HCT116 (cell line): ENCODE measurements around the gene ZNF836. TPM values are rescaled to one million over a fixed set of nuclear protein-coding genes. Genes with fewer than 3 reads are reported as not detected.

Experiments
- ATAC-seq: fragments of 200-7000 bp; cut with Tn5 transposase; 2 replicates; pipeline ENCODE4 v1.9.1; 2020; ENCODE audit warnings: mild to moderate bottlenecking, moderate library complexity
- BruUV-seq: library from RNA; stranded (reverse); fragments of 400-500 nt; replicated peaks from 2 replicates; lab custom pipeline; 2021; lab: Mats Ljungman, UMichigan
- CTCF ChIA-PET: fragments of 300-600 bp; sonication (Branson Sonifier 250); formaldehyde crosslinking; loops from one replicate; lab custom pipeline; 2021; ENCODE audit warnings: antibody characterized with exemption; lab: Charles Lee
- POLR2A ChIA-PET: fragments of 300-600, 350-600 bp; sonication (Branson Sonifier 250); formaldehyde crosslinking; loops from one replicate; lab custom pipeline; 2021; ENCODE audit warnings: antibody characterized with exemption; lab: Charles Lee
- RAD21 ChIA-PET, 2 experiments: fragments of 300-600 bp; sonication (Branson Sonifier 250); formaldehyde crosslinking; loops; one replicate each; lab custom pipeline; 2023; ENCODE audit warnings: low total read pairs in 2 of 2; ENCODE audit not compliant: uncharacterized antibody in 2 of 2, unreplicated experiment in 2 of 2, low non-redundant PET in 1 of 2; lab: Charles Lee
- DNase-seq: peaks from one replicate; pipeline ENCODE4 v3.0.0-alpha.2; 2010; ENCODE audit warnings: low read depth, low spot score
- H2AFZ ChIP-seq: fragments of 200-600 bp; shearing (Covaris generic), sonication (generic); 2 replicates; pipeline ENCODE4 v1.6.1; 2017; ENCODE audit warnings: low read depth, mixed run types, mixed read lengths, antibody characterized with exemption, low read length; ENCODE audit not compliant: poor library complexity, severe bottlenecking
- H3K27ac ChIP-seq: 2 replicates; pipeline ENCODE4 v1.5.1; 2012; ENCODE audit warnings: low read depth, low read length
- H3K27me3 ChIP-seq: fragments of 200-600 bp; sonication (generic); 2 replicates; pipeline ENCODE4 v1.6.1; 2016; ENCODE audit warnings: mixed run types, low read length, mixed read lengths; ENCODE audit not compliant: insufficient read depth
- H3K36me3 ChIP-seq, 2 experiments: fragments of 200-500 bp in 1 of 2; fragments of 200-600 bp in 1 of 2; sonication (Bioruptor generic) in 1 of 2; sonication (generic) in 1 of 2; 2 replicates each; pipeline versions ENCODE4 v1.5.1 to v1.6.1; 2014 to 2016; ENCODE audit warnings: low read length in 2 of 2, inconsistent platforms in 1 of 2, mixed read lengths in 1 of 2, mixed run types in 1 of 2; ENCODE audit not compliant: insufficient read depth in 2 of 2, control insufficient read depth in 1 of 2
- H3K4me1 ChIP-seq, 2 experiments: fragments of 200-600 bp in 1 of 2; sonication (generic) in 1 of 2; 2 replicates each; pipeline versions ENCODE4 v1.5.1 to v1.6.1; 2012 to 2017; ENCODE audit warnings: low read length in 2 of 2, inconsistent platforms in 1 of 2, mild to moderate bottlenecking in 1 of 2, mixed read lengths in 1 of 2, mixed run types in 1 of 2, moderate library complexity in 1 of 2; ENCODE audit not compliant: insufficient read depth in 2 of 2, control insufficient read depth in 1 of 2
- H3K4me2 ChIP-seq: fragments of 200-600 bp; sonication (generic); 2 replicates; pipeline ENCODE4 v1.6.1; 2017; ENCODE audit warnings: mixed run types, low read length, mixed read lengths
- H3K4me3 ChIP-seq, 2 experiments: fragments of 200-600 bp in 1 of 2; sonication (generic) in 1 of 2; replicated peaks in 1 of 2; 2 replicates each; pipeline ENCODE4 v1.5.1; 2011 to 2016; ENCODE audit warnings: low read length in 2 of 2, control low read depth in 1 of 2, low read depth in 1 of 2, mild to moderate bottlenecking in 1 of 2, mixed read lengths in 1 of 2, mixed run types in 1 of 2
- H3K79me2 ChIP-seq: fragments of 200-600 bp; sonication (generic); 2 replicates; pipeline ENCODE4 v1.6.1; 2017; ENCODE audit warnings: mild to moderate bottlenecking, mixed run types, low read length, moderate library complexity, mixed read lengths; ENCODE audit not compliant: insufficient read depth
- H3K9ac ChIP-seq: fragments of 200-600 bp; sonication (generic); 2 replicates; pipeline ENCODE4 v1.6.1; 2016; ENCODE audit warnings: low read length, mixed read lengths
- H3K9me2 ChIP-seq: fragments of 200-600 bp; sonication (generic), shearing (Covaris generic); 2 replicates; pipeline ENCODE4 v1.6.1; 2017; ENCODE audit warnings: mixed run types, mild to moderate bottlenecking, moderate library complexity; ENCODE audit not compliant: insufficient read depth
- H3K9me3 ChIP-seq, 2 experiments: fragments of 200-500 bp in 1 of 2; fragments of 200-600 bp in 1 of 2; sonication (Bioruptor generic) in 1 of 2; sonication (generic) in 1 of 2; 2 replicates each; pipeline ENCODE4 v1.6.1; 2014 to 2017; ENCODE audit warnings: low read length in 2 of 2, mixed read lengths in 2 of 2, inconsistent platforms in 1 of 2, low read depth in 1 of 2, mild to moderate bottlenecking in 1 of 2, mixed run types in 1 of 2, moderate library complexity in 1 of 2; ENCODE audit not compliant: control insufficient read depth in 1 of 2, insufficient read depth in 1 of 2
- H4K20me1 ChIP-seq: fragments of 200-600 bp; sonication (generic), shearing (Covaris generic); 2 replicates; pipeline ENCODE4 v1.6.1; 2017; ENCODE audit warnings: mixed run types, mild to moderate bottlenecking, moderate library complexity; ENCODE audit not compliant: insufficient read depth
- CBX3 ChIP-seq: IDR thresholded peaks from 2 replicates; pipeline ENCODE4 v1.6.1; 2012; ENCODE audit warnings: low read depth
- CEBPB ChIP-seq: IDR thresholded peaks from 2 replicates; pipeline ENCODE4 v1.6.1; 2012; ENCODE audit warnings: low read depth
- CTCF ChIP-seq, 3 experiments: fragments of 200-600 bp in 1 of 3; sonication (generic) in 1 of 3; IDR thresholded peaks in 2 of 3; conservative IDR thresholded peaks in 1 of 3; 2 replicates each; pipeline ENCODE4 v1.5.1; 2012 to 2017; ENCODE audit warnings: low read depth in 2 of 3, low read length in 2 of 3, antibody characterized with exemption in 1 of 3, borderline replicate concordance in 1 of 3, control low read depth in 1 of 3, mild to moderate bottlenecking in 1 of 3, mixed read lengths in 1 of 3, mixed run types in 1 of 3, moderate library complexity in 1 of 3; ENCODE audit not compliant: insufficient read depth in 1 of 3
- MAX ChIP-seq: IDR thresholded peaks from 2 replicates; pipeline ENCODE4 v1.6.1; 2012
- POLR2A ChIP-seq: IDR thresholded peaks from 2 replicates; pipeline ENCODE4 v1.7.0; 2011; ENCODE audit warnings: borderline replicate concordance; ENCODE audit not compliant: insufficient read depth, insufficient read length; ENCODE audit errors: extremely low read depth
- POLR2AphosphoS5 ChIP-seq: IDR thresholded peaks from 2 replicates; pipeline ENCODE4 v1.6.1; 2011; ENCODE audit warnings: mild to moderate bottlenecking, low read depth, low read length, moderate library complexity
- SP1 ChIP-seq: IDR thresholded peaks from 2 replicates; pipeline ENCODE4 v1.6.1; 2012; ENCODE audit warnings: low read depth
- SRF ChIP-seq: IDR thresholded peaks from 2 replicates; pipeline ENCODE4 v1.6.1; 2012; ENCODE audit warnings: low read depth
- TCF7L2 ChIP-seq: IDR thresholded peaks from 2 replicates; pipeline ENCODE4 v1.7.0; 2011; ENCODE audit warnings: borderline replicate concordance, inconsistent platforms; ENCODE audit not compliant: insufficient read depth, insufficient read length; ENCODE audit errors: extremely low read depth
- YY1 ChIP-seq: IDR thresholded peaks from 2 replicates; pipeline ENCODE4 v1.6.1; 2011; ENCODE audit warnings: low read length, low read depth, moderate library complexity, mild to moderate bottlenecking; ENCODE audit not compliant: insufficient replicate concordance; ENCODE audit errors: extremely low read depth
- ZBTB33 ChIP-seq: IDR thresholded peaks from 2 replicates; pipeline ENCODE4 v1.6.1; 2011; ENCODE audit warnings: mild to moderate bottlenecking, low read length, moderate library complexity; ENCODE audit not compliant: insufficient replicate concordance; ENCODE audit errors: extremely low read depth
- ZFX ChIP-seq: fragments of 450-650 bp; IDR thresholded peaks from 2 replicates; pipeline ENCODE4 v1.6.1; 2017
- intact Hi-C: fragments of 100-400 bp; cut with micrococcal nuclease; formaldehyde crosslinking; loops from 2 replicates; pipeline ENCODE4 v1.10.0; 2022
- total RNA-seq: library from RNA; stranded (reverse); gene quantifications from one replicate; pipeline ENCODE4 v1.2.1, GENCODE V29; 2021; ENCODE audit not compliant: unreplicated experiment

The ZNF836 gene
- total RNA-seq, 1 experiment from 2014 or later, result not detected

GRCh38 chr19:52190487-52191293, 19.3 kb upstream of the ZNF836 start:
- H3K27ac ChIP-seq, result peak overlapping the region; percentile 95
- peaks cover 55% of the 10 kb centered on the region for H3K79me2 ChIP-seq
- no peaks in the 10 kb centered on the region for H3K27me3 ChIP-seq
- H3K9me3 ChIP-seq, result no peaks in the 10 kb centered on the region
- DNase-seq, result no peak
- peaks cover 7 to 20% of the 10 kb centered on the region in 2 experiments; a peak in 3 of 4 replicates for H3K4me1 ChIP-seq
- H3K9me2 ChIP-seq, result no peaks in the 10 kb centered on the region
- no TSS peak for BruUV-seq
- peak overlapping the region; percentile 71 to 94 for H3K4me3 ChIP-seq
- intact Hi-C loops, result no loop called here
- TF ChIP-seq ZFX, result peak; percentile 53
- no peak for TF ChIP-seq POLR2AphosphoS5
- ChIA-PET RAD21 (no interaction called here), POLR2A (no interaction called here), CTCF (no interaction called here)
- peak overlapping the region; percentile 95 for H3K9ac ChIP-seq
- no peaks in the 10 kb centered on the region for H4K20me1 ChIP-seq
- peak overlapping the region; percentile 74 for H3K4me2 ChIP-seq
- ATAC-seq, result no peak
- H3K36me3 ChIP-seq, result peaks cover 6 to 24% of the 10 kb centered on the region in 2 experiments; a peak in 3 of 4 replicates
- H2AFZ ChIP-seq, result no peak overlapping the region

GRCh38 chr19:52189735-52190486, 18.5 kb upstream of the ZNF836 start, which contains the start of gene PPP2R1A:
Gene PPP2R1A (plus strand): TSS chr19:52190052. CDS start chr19:52190097, 45 bp downstream.
- Histone ChIP-seq H3K9me3 (no peaks in the 10 kb centered on the region), H3K4me3 (peak within 1 kb of the TSS; percentile 71 to 94), H3K4me1 (peaks cover 7 to 20% of the 10 kb centered on the region in 2 experiments; a peak in 3 of 4 replicates), H3K4me2 (peak within 1 kb of the TSS; percentile 84), H3K9me2 (no peaks in the 10 kb centered on the region), H3K27ac (peak within 1 kb of the TSS; percentile 95), H3K79me2 (peaks cover 48% of the 10 kb centered on the region), H2AFZ (no peak within 1 kb of the TSS), H4K20me1 (no peaks in the 10 kb centered on the region), H3K36me3 (peaks cover 5 to 16% of the 10 kb centered on the region in 2 experiments; a peak in 3 of 4 replicates), H3K27me3 (no peaks in the 10 kb centered on the region), H3K9ac (peak within 1 kb of the TSS; percentile 95)
- DNase-seq (peak; percentile 100), ATAC-seq (peak; percentile 93)
- CTCF ChIA-PET, result no interaction called here
- POLR2A ChIA-PET, result interaction anchor here (0.6 to 1.3 kb wide), 6 partner anchors 9 to 161 kb away, joined by 3 to 8 read pairs (median 4); no protein-coding TSS in a partner anchor
- intact Hi-C loops, result loop anchor here (1.0 kb wide), 1 partner anchor 51 kb away; the partner anchor contains the start of gene ZNF616
- BruUV-seq, result no TSS peak
- RAD21 ChIA-PET, result interaction anchor here in 1 of 2 experiments (1.0 kb wide), 1 partner anchor 161 kb away, joined by 3 read pairs; the partner anchor contains the start of gene ZNF614
- TF ChIP-seq SP1 (peak; percentile 95), POLR2A (no peak), ZFX (peak; percentile 69), MAX (peak; percentile 76), YY1 (peak; percentile 94), CBX3 (no peak), SRF (no peak; the same call in 1 of the 2 replicates), TCF7L2 (no peak), CEBPB (no peak), ZBTB33 (peak; percentile 24), CTCF (IDR thresholded peaks at IDR 0.05 in 2 of 3, conservative IDR thresholded peaks at IDR 0.05 in 1 of 3; ENCODE audit: borderline replicate concordance in 1 of 3, insufficient read depth in 1 of 3, low read depth in 2 of 3, low read length in 2 of 3) (no peak)
